ENCODE measurements around the gene MB21D2.
A peak's percentile ranks its signal among the peaks of the same experiment; 100 is the strongest.
"Not testable (repeated sequence)": the region's sequence is repeated elsewhere in the genome, so short reads cannot be mapped to it uniquely, and the experiment has no call there.

MB21D2 gene

DNA sequence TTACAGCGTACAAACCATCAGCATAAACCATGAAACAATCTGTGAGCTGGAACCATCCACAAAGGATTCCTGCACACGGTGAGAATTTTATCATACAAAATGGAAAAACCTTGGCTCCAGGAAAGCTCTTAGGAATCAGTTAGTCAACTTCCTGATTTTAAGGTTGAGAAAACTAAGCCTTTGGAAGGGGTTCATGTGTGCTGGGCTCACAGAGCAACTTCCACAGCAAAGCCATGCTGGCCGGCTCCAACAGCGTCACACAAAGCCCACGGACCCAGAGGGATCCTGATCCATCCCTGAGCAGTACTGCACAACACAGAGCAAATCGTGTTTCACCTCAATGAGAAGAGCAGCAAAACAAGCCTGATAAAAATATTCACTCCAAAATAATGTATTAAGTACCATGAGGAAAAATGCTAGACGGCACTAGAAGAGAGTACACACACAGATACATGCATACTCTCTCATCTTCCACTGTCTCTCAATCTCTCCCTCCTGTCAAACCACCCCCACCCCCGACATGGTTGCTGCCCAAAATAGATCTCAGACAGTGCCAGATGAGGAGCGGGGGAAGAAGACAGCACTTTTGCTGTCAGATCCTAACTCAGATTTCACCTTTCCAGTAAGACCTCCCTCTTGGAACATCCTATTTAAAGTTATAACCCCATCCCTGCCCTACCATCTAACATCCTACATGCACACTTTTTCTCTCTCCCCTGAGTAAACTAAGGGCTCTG lies 58.6 kb downstream of the MB21D2 start:
- DNase-seq (ENCODE audit: low spot score), result no peak

DNA sequence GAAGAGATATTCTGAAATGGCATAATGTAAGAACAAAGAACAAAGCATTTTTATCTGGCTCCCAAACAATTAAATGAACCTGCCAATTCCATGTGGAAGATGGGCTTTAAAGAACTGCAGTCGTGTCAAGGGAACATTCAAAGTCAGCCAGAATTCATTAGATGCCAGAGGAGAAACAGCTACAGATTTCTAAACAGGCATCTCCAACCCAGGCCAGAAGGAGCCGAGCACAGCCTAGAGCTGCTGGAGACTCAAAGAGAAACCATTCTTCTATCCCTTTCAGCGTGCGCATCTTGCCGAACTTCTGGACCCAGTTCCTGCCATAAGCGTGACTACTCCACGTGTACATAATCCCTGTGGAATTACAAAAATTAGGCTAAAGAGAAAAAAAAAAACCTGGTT lies 60.4 kb downstream of the MB21D2 start:
- DNase-seq (ENCODE audit: low spot score), result no peak

DNA sequence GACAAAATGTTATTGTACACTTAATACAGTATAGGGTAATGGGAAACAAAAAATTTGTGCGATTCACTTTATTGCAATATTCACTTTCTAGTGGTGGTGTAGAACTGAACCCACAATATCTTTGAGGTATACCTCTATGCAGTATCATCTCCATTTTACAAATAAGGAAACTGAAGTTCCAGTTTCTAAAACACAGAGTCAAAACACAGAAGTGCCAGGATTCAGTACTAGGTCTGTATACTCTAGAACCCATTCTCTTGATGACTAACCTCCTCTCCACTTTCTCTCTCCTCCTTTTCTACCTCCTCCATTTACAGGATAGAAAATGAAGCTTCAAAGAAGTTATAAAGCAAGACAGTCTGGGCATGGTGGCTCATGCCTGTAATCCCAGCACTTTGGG lies 62.2 kb downstream of the MB21D2 start:
- DNase-seq (ENCODE audit: low spot score), result no peak

DNA sequence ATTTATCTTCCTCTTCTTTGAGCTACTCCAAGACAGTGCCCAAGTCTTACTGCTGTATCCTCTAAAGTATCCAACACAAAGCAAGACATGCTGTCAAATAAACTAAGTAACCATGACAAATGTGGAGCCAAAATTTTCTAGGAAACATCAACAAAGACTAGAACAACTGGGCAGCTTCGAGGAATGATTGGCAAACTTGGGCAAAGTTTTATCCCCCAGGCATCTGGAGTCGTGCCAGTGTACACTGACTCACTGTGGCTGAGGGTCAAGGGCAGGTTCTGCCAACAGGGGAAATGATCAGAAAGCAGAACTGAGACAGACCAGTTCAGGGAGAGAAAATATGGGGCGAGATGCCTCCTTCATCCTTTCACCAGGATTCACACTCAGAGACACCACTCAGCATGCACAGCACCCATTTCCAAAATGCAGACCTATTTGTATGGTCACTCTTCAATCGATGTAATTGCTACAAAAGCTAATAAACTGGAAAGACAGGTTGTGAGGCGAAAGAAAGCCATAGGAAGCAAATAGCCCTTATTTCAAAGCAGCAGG lies 65.8 kb downstream of the MB21D2 start:
- DNase-seq (ENCODE audit: low spot score), result no peak

DNA sequence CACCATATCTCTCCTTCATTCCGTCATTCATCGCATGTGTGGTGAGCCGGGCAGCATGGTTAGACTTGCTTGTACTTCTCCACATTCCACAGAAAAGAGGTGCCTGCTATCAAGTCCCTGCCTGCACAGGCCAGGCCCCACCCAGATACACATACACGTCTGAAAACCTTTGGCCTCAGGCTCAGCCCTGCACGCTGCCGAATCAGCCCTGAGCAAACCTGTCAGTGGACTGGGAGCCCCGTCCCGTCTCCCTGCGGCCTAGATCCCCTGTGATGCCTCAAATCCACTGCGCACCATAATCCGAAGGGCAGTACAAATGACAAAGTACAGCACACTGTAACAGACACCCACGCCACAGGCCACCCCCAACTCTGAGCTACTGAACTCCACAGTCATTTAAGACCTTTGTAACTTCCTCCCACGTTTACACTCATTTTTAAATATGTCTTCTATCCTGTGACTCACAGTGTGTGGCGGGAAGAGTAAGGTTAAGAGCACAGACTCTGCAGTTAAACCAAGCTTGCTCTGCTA lies 67.1 kb downstream of the MB21D2 start:
- DNase-seq (ENCODE audit: low spot score), result peak; percentile 51

DNA sequence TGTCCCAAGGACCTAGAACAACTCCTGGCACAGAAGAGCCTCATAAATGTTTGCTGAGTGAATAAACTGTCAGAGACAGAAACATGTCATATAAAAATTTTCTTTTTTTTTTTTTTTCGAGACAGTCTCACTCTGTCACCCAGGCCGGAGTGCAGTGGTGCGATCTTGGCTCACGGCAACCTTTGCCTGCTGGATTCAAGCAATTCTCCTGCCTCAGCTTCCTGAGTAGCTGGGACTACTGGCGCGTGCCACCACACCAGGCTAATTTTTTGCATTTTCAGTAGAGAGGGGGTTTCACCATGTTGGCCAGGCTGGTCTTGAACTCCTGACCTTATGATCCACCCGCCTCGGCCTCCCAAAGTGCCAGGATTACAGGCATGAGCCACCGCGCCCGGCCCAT lies 67.8 kb downstream of the MB21D2 start:
- DNase-seq (ENCODE audit: low spot score), result not testable (repeated sequence)

DNA sequence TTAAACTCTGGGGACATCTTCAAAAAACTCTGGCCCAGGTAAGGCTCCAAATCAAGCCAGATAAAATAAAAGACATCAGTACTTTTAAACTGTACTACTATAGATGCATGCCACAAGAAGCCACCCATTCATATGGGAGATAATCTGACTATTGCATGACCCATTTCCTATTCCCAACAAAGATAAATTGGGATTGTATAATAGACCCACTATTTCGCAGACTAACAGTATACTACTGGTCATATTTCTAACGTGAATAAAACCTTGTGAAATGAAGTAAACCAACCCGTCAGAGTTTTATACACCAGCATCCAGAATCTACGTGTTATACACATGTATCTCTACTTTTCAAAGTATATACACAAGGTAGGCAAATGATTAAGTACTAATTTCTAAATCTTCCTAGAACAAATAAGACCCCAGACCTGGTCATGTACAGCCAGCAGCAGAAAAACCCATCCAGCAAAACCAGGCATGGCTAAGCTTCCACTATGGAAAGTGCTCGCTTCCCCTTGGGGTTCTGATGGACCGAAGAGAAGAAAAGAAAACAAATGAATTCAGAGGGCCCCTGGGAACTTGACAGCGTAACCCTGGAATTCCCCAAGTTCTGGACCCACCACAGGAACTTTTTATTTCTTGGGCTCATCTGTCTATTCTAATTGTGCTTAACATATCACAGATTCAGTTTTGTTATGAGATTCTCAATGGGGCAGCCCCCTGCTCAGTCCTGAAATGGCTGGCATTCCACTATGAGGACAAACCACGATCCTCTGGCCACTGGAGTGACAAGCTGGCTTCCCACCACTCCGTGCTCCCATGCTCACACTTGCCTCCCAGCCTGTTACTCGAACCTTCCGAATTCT lies 69.1 kb downstream of the MB21D2 start:
- no peak for DNase-seq (ENCODE audit: low spot score)

DNA sequence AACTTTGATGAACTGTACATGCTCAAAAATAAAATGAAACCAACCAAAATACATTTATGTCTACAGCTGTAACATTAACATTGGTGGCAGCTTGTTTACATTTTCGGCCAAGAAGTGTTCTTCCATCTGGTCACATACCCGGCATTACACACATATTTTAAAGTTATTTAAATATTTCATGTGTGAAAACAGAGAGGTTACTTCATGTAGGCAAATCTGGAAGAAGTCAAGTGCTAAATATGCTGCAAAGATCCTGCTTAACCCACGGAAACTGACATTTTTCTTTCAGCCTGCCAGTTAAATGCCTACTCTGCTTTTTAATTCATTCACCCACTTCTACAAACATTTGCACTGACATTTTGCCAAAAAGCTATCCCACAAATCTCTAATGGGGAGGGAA lies 69.7 kb downstream of the MB21D2 start:
- no peak for DNase-seq (ENCODE audit: low spot score)

DNA sequence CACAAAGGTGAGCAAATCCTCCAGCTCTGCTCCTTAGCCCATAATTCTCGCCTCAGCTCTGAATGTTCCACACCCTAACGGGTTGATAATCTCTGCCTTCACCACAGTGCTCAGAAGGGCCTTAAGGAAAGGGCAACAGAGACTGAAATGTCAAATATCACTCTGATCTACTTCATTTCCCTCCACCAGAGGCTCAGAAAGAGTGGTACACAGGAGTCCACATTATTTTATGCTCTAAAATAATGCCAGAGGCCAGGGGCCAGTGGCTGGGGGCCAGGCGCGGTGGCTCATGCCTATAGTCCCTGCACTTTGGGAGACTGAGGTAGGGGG lies 72.2 kb downstream of the MB21D2 start:
- no peak for DNase-seq (ENCODE audit: low spot score)

DNA sequence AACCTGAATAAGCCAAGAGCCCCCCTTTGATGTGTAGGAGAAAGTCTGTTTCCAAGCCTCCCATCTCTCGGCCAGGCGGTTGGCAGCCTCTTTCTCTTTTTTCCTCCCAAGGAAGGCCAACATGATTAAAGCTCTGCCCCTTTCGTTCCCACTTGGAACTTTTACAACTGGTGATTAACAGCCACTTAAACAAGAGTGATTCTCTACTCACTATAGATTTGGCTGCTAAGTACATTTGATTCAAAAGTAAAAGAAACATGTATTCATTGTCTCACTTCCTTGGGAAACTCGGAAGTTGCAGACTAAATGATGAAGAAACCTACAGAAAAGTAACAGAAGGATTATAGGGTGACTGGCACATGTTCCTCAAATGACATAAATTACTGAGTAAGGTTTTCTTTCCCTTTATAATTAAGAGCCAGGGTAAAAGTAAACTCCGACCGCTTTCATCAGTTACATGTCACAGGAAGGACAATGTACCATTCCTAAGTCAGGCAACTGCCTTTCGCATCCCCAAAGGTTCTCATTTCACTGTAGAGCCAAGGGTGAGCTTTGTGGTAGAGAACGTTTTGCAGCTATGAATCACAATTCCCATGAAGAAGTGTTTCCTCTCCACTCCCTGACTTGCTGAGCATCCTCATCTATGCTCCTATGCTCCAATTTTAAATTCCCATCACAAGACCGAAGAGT lies 72.7 kb downstream of the MB21D2 start:
- DNase-seq (ENCODE audit: low spot score), result no peak

DNA sequence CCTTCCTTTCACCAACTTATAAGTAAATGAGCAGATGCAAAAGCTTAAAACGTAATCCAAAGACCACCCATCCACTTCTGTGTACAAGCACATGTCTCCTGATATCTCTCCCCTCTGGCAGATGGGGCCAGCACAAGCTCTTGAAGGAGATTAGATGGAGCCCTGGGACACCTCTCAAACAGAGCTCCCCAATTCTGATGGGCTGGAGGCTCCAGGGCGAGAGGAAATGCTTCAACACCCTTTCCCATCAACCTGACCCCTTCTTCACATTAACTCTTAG lies 73.2 kb downstream of the MB21D2 start:
- DNase-seq (ENCODE audit: low spot score), result no peak

DNA sequence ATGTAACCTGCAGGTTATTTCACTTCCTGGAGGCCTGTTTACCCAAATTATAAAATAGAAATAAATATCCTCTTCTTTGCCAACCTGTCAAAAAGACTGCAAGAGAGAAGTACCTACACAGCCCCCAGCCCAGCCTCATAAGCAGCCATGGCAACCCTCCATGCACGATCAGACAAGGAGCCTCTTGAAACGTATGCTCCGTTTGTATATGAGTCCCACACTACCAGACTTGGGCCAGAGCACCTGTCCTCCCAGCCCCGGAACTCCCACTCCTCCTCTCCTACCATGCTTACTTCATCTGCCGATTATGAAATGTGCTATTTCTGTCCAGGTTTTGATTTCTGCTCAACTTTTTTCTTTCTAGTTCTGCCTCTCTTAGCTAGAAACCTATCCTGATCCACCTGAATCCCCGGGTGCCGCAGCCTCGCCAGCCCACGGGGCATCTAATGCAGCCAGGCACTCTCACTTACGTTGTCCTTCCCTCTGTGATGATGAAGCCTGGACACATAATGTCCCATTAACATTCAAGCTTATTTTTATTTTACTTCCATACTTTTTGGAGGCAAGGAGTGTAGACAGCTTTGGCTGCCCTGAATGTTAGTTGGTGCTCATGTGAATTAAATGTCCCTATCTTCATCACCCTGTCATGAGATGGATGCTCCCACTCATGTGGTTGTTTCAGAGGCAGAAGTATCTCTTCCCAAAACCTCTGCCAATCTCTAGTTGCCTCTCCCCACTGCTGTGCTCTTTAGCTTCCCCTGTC lies 73.8 kb downstream of the MB21D2 start:
- DNase-seq (ENCODE audit: low spot score), result no peak

DNA sequence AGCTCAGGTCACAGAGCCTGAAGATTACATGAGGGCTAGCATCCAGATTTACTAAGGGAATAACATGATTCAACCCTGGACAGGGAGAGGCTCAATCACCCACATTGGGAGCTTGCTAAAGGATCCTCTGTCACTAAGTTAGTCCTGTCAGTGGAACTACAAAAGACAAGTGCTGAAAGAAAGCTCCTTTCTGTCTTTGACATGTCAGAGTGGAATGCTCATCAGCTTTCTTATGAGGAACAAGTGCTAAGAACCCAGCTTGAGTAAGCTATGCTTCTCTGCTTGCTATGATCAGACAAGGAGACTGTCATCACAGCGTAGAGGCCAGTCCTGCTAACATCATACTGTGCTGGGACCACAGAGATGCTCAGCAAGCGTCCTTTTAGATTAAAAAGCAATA lies 74.5 kb downstream of the MB21D2 start:
- DNase-seq (ENCODE audit: low spot score), result no peak

DNA sequence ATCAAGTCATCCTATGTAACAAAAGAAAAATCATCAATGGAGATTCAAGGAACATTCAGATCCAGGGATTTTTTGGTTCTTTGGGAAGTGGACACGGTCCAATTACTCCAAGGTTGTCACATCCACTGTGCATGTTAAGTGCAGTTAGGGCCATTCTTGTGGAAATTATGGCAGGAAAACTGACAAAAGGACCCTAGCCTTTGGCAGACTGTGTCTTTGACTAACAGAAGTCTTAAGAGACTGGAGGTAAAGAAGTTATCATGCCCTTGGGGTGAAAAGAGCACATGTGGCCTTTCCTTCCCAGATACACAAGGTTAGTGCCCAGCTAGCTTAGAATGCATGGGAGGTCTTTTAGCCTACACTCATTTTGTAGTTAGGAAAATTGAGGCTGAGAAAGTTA lies 74.9 kb downstream of the MB21D2 start:
- no peak for DNase-seq (ENCODE audit: low spot score)

DNA sequence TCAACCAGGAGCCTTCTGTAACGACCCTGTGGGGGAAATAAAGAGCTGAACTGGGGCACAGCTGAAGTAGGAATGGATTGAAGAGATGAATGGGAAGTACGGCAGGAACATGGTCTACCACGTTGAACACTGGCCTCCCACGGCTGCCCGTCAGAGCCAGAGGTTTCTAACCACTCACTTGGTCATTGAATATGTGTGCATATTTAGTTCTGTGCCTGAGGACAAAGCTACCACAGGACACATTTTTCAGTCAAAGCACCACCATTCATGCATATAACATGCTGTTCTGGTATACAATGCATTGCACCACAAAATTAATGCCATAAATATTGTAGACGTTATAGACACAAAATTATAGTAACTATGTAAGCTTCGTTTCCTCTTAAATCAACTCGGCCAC lies 75.5 kb downstream of the MB21D2 start:
- no peak for DNase-seq (ENCODE audit: low spot score)

DNA sequence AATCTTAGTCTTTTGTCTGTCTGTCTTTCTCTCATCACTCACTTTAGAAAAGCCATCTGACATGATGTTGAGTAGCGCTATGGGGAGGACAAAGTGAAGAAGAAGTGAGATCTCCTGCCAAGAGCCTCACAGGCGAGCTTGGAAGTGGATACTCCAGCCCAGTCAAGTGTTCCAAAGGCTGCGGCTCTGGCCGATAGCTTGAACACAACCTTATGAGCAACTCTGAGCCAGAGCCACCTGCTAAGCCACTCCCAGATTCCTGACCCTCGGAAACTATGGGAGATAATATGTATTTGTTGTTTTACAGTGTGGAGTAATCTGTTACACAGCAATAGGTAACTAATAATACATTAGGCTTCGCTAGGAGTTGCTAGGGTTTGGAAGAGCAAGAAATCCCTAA lies 76.2 kb downstream of the MB21D2 start:
- DNase-seq (ENCODE audit: low spot score), result no peak

DNA sequence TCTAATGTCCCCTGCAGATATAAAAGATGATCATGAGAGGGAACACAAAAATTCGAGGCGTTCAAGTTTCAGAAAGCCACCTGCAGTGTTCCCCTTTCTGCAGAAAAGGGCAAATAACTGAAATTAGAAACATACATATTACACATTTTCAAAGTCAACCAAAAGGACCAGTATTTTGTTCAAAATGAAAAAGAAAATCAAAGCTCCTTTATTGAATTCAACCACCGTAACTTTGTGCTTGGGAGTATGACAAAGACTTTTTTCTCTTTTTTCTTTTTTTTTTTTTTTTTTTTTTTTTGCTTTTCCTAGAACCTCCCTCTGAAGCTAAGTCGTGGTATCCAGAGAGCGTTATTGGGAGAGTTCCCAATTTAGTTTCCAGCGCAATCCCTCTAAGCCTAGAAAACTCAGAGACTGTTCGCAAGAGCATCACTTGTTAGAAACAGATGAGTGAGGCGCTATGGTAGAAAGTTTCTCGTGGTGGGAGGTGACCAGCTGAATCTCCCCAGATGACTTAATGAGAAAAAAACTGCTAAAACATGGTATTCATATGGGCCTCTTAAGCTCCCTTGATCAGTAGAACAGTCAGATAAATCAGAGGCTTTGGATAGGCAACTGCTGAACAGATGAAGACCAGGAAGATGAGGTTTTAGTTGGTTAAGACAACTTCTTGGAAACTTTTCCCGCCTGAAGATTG lies 77.4 kb downstream of the MB21D2 start:
- no peak for DNase-seq (ENCODE audit: low spot score)

DNA sequence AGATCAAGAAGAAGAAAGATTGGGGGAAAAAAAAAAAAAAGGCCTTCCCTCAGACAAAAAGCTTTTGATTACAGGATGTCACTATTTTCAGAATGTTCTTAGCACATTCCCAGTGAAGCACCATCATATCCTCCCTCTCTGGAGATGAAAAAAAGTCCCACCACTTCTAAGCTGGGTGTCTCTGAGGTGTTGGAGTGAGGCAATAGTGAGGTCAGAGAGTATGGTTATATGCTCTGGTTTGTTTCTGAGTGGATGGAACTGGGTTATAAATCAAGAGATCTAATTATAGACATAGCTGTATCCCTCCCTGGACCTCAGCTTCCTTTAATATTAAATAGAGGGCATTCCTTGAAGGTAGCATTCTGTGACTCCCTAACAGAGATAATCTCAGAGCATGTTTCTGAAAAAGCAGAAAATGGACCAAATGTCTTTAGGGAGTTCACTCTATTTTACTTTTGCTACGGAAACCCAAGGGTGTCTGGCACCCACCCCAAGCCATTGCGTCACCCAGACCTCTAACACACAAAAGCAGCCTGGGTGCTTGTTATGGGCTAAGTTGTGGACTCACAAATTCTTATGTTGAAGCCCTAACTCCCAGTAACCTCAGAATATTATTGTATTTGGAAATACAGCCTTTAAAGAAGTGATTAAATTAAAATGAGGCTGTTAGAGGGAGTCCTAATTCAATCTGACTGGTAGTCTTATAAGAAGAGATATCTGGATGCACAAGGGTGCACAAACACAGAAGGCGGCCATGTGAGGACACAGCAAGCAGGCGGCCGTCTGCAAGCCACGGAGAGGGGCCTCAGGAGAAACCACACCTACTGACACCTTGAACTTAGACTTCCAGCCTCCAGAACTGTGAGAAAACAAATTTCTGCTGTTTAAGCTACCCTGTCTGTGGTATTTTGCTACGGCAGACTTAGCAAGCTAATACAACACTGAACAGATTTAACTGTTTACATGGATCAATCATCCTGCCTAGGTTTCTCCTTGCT lies 81.5 kb downstream of the MB21D2 start:
- DNase-seq (ENCODE audit: low spot score), result no peak

DNA sequence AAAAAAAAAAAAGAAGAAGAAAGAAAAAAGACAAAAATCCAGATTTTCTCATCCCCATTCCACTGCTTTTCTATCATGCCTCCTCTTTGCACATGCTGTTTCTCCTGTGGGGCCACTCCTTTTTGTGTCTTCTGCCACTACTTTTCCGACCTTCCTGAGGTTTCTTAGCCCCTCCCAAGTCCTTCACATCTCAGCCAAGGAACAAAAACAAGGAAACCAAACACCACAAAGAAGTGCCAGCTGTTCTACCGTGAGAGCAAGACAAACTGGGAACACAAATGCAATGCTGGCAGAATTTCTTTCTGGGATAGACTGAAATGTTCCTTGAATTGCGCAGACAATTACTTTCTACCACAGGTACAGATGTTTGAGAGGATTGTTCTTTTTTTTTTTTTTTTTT lies 83.2 kb downstream of the MB21D2 start:
- DNase-seq (ENCODE audit: low spot score), result no peak

All from HuH-7 (cell line).